ENCODE measurements around the gene TIMM13. TPM values are rescaled to one million over a fixed set of nuclear protein-coding genes. Genes with fewer than 3 reads are reported as not detected.
"Not testable (repeated sequence)": the region's sequence is repeated elsewhere in the genome, so short reads cannot be mapped to it uniquely, and the experiment has no call there.

The TIMM13 gene
- polyA plus RNA-seq, 1 of the 3 experiments (the other 2 are of a cell fraction) = 76.9 TPM

- not testable (repeated sequence) for H3K9ac ChIP-seq; H3K79me2 ChIP-seq (ENCODE audit: insufficient read depth); H3K4me1 ChIP-seq (ENCODE audit: control insufficient read depth in 1 of 2, insufficient read depth in 2 of 2, low read depth in 1 of 2, low read length in 1 of 2); H3K9me2 ChIP-seq; H3K4me2 ChIP-seq; H3K9me3 ChIP-seq; H3K27me3 ChIP-seq (ENCODE audit: insufficient read depth); H4K20me1 ChIP-seq (ENCODE audit: insufficient read depth); H3K4me3 ChIP-seq (ENCODE audit: low read depth in 2 of 2, low read length in 1 of 2); DNase-seq; H3K27ac ChIP-seq (ENCODE audit: low read depth in 2 of 2, low read length in 1 of 2); H3K36me3 ChIP-seq (replicated peaks in 1 of 2; ENCODE audit: control insufficient read depth in 1 of 2, insufficient read depth in 2 of 2, low read length in 1 of 2)
- ChIA-PET CTCF (interaction anchor here (0.7 to 21.1 kb wide), 5 partner anchors 9 to 149 kb away, joined by 3 to 309 read pairs (median 4); no protein-coding TSS in a partner anchor), POLR2A (interaction anchor here (1.0 kb wide), 1 partner anchor 36 kb away, joined by 4 read pairs; the partner anchor contains the start of gene TIMM13)
- 98% methylated on average over 4 of the region's 5 CpGs for WGBS (ENCODE audit: low lambda C conversion rate)
- Histone ChIP-seq H2AFZ (ENCODE audit: low read depth) (peak overlapping the region; percentile 59; the same call in 1 of the 2 replicates), H3F3A (replicated peaks; ENCODE audit: insufficient read depth) (peaks cover 24% of the 10 kb centered on the region)
These were observed 36.3 kb upstream of the TIMM13 start for GRCh38 chr19:2463694-2464093.

- Histone ChIP-seq H3K9me2 (no peaks in the 10 kb centered on the region), H3K27me3 (ENCODE audit: insufficient read depth) (no peaks in the 10 kb centered on the region), H3K36me3 (replicated peaks in 1 of 2; ENCODE audit: control insufficient read depth in 1 of 2, insufficient read depth in 2 of 2, low read length in 1 of 2) (no peaks in the 10 kb centered on the region), H3K4me1 (ENCODE audit: control insufficient read depth in 1 of 2, insufficient read depth in 2 of 2, low read depth in 1 of 2, low read length in 1 of 2) (no peaks in the 10 kb centered on the region; a peak in 2 of 4 replicates), H3K79me2 (ENCODE audit: insufficient read depth) (peaks cover 2% of the 10 kb centered on the region), H4K20me1 (ENCODE audit: insufficient read depth) (no peaks in the 10 kb centered on the region), H3F3A (replicated peaks; ENCODE audit: insufficient read depth) (peaks cover 25% of the 10 kb centered on the region), H3K9me3 (no peaks in the 10 kb centered on the region), H3K27ac (ENCODE audit: low read depth in 2 of 2, low read length in 1 of 2) (peak overlapping the region in 1 of 2 experiments; percentile 60; a peak in 3 of 4 replicates), H3K4me2 (peak overlapping the region; percentile 93), H3K9ac (peak overlapping the region; percentile 78), H3K4me3 (ENCODE audit: low read depth in 2 of 2, low read length in 1 of 2) (peak overlapping the region; percentile 54 to 75), H2AFZ (ENCODE audit: low read depth) (peak overlapping the region; percentile 94)
- POLR2A ChIA-PET = interaction anchor here (1.0 kb wide), 1 partner anchor 35 kb away, joined by 4 read pairs; the partner anchor contains the start of gene TIMM13
- WGBS (ENCODE audit: low lambda C conversion rate) = 17% methylated on average over 33 of the region's 46 CpGs
- CTCF ChIA-PET = interaction anchor here (0.5 to 21.1 kb wide), 7 partner anchors 10 to 175 kb away, joined by 3 to 309 read pairs (median 4); no protein-coding TSS in a partner anchor
- DNase-seq = peak; percentile 84
- no peak for TF ChIP-seq CHD2 (IDR thresholded peaks at IDR 0.05; ENCODE audit: low read length, partially characterized antibody)
- peak; percentile 34 for TF ChIP-seq RXRA (IDR thresholded peaks at IDR 0.05; ENCODE audit: borderline replicate concordance, low read depth)
- peak; percentile 63; the same call in 1 of the 2 replicates for TF ChIP-seq MAX (IDR thresholded peaks at IDR 0.05; ENCODE audit: low read depth)
- TF ChIP-seq REST (IDR thresholded peaks at IDR 0.05; ENCODE audit: low read depth, low read length) = peak; percentile 73
- no peak for TF ChIP-seq CTCF (IDR thresholded peaks at IDR 0.05)
- TF ChIP-seq YY1 (IDR thresholded peaks at IDR 0.05; ENCODE audit: low read depth) = peak; percentile 80
- peak; percentile 69; the same call in 1 of the 2 replicates for TF ChIP-seq RFX5 (IDR thresholded peaks at IDR 0.05; ENCODE audit: low read length)
- TF ChIP-seq FOXJ3 (CRISPR knock-in tag; IDR thresholded peaks at IDR 0.05) = no peak
- TF ChIP-seq FOSL2 (IDR thresholded peaks at IDR 0.05; ENCODE audit: borderline replicate concordance, low read depth) = no peak
- TF ChIP-seq PBX3 (IDR thresholded peaks at IDR 0.05) = no peak; the same call in 1 of the 2 replicates
- no peak for TF ChIP-seq GATA2 (CRISPR knock-in tag; IDR thresholded peaks at IDR 0.05)
- peak; percentile 99 for TF ChIP-seq NFIC (IDR thresholded peaks at IDR 0.05; ENCODE audit: borderline replicate concordance)
- TF ChIP-seq TCF12 (IDR thresholded peaks at IDR 0.05) = peak; percentile 60
- peak; percentile 55; the same call in 1 of the 2 replicates for TF ChIP-seq ELF1 (IDR thresholded peaks at IDR 0.05)
- TF ChIP-seq RCOR1 (IDR thresholded peaks at IDR 0.05; ENCODE audit: low read length) = no peak; the same call in none of the 2 replicates
- peak; percentile 36; the same call in 1 of the 2 replicates for TF ChIP-seq GABPA (IDR thresholded peaks at IDR 0.05; ENCODE audit: low read depth)
- TF ChIP-seq NRF1 (IDR thresholded peaks at IDR 0.05; ENCODE audit: low read depth, low read length) = no peak
- TF ChIP-seq FOXM1 (IDR thresholded peaks at IDR 0.05; ENCODE audit: low read depth) = peak; percentile 98
- TF ChIP-seq TEAD4 (IDR thresholded peaks at IDR 0.05; ENCODE audit: borderline replicate concordance, insufficient read depth) = peak; percentile 100
- TF ChIP-seq SMC3 (IDR thresholded peaks at IDR 0.05; ENCODE audit: low read depth, low read length) = no peak
- TF ChIP-seq MEF2A (IDR thresholded peaks at IDR 0.05; ENCODE audit: borderline replicate concordance, low read depth) = no peak
These were observed 35.4 kb upstream of the TIMM13 start for GRCh38 chr19:2462635-2463421.

Data from SK-N-SH (cell line).